ENCODE measurements around the gene FAM124B. TPM values are rescaled to one million over a fixed set of nuclear protein-coding genes. Genes with fewer than 3 reads are reported as not detected.

The FAM124B gene
- total and polyA plus RNA-seq, 2 of the 8 experiments (the other 6 are each of a cell fraction or from before 2014, with no cell fraction given): 2.1 to 2.6 TPM

DNA sequence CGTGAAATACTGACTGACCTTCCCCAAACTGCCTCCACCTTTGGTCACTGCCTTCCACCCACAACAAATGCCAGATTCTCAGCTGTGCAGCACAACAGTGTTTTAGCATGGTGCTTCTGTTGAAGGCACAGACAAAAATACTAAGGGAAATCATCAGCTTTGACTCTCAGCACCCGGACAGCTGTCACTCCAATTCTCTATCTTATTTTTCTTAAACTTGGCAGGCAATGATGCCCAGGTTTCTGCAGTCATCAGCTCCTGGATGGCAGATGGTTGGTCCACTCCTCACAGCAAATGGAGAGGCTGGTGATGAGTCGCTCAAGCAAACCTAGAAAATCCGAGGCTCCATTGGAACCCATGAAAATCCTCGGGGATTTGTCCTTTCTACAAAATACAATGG is 2.9 kb upstream of the FAM124B start (continued):
- TF ChIP-seq BRCA1 (IDR thresholded peaks at IDR 0.05; ENCODE audit: low read depth, low read length) (no peak), TBP (IDR thresholded peaks at IDR 0.05; ENCODE audit: low read depth, low read length) (no peak), TAF1 (IDR thresholded peaks at IDR 0.05; ENCODE audit: low read depth, low read length) (no peak), POLR2A (IDR thresholded peaks at IDR 0.05; ENCODE audit: control extremely low read depth in 1 of 2, low read depth in 2 of 2, low read length in 2 of 2) (no peak), JUND (IDR thresholded peaks at IDR 0.05; ENCODE audit: low read length) (no peak)

All from H1 (cell line).